ENCODE data around the gene ATP6V0A4.

DNA sequence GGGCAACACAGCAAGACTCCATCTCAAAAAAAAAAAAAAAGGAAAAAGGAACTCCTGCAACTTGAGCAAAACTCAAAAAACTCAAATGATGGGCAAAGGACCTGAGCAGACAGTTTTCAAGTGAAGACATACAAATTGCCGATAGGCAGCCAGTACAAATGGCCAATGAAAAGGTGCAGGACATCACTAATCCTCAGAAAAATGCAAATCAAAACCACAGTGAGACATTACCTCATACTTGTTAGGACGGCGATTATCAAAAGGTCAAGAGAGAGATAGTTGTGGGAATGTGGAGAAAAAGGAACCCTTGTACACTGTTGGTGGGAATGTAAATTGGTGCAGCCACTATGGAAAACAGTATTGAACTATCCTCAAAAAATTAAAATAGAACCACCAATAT is 113.7 kb downstream of the ATP6V0A4 start:
- TF ChIP-seq, protein P1, sequence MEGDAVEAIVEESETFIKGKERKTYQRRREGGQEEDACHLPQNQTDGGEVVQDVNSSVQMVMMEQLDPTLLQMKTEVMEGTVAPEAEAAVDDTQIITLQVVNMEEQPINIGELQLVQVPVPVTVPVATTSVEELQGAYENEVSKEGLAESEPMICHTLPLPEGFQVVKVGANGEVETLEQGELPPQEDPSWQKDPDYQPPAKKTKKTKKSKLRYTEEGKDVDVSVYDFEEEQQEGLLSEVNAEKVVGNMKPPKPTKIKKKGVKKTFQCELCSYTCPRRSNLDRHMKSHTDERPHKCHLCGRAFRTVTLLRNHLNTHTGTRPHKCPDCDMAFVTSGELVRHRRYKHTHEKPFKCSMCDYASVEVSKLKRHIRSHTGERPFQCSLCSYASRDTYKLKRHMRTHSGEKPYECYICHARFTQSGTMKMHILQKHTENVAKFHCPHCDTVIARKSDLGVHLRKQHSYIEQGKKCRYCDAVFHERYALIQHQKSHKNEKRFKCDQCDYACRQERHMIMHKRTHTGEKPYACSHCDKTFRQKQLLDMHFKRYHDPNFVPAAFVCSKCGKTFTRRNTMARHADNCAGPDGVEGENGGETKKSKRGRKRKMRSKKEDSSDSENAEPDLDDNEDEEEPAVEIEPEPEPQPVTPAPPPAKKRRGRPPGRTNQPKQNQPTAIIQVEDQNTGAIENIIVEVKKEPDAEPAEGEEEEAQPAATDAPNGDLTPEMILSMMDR (IDR thresholded peaks at IDR 0.05; ENCODE audit: low read length), result no peak
- TF ChIP-seq EZH2 (optimal IDR thresholded peaks at IDR 0.05; ENCODE audit: low read depth, low read length), result no peak
